Aorta (tissue), 5 donors: ENCODE data around the gene PML. TPM values are rescaled to one million over a fixed set of nuclear protein-coding genes. Genes with fewer than 3 reads are reported as not detected.
A peak's percentile ranks its signal among the peaks of the same experiment; 100 is the strongest.

ENCODE experiments used
- ATAC-seq: fragments of 200-7000 bp; cut with Tn5 transposase; one replicate; pipeline ENCODE4 v1.9.1; 2022; ENCODE audit warnings: moderate library complexity; ENCODE audit not compliant: low FRiP score
- DNase-seq, 2 donors: peaks; one replicate each; pipeline ENCODE4 v3.0.0-alpha.2; 2020
- H3K27ac ChIP-seq, 2 donors: one replicate each; pipeline ENCODE4 v1.5.1; 2013; ENCODE audit warnings: low read length in 2 of 2, mild to moderate bottlenecking in 2 of 2, moderate library complexity in 2 of 2, control low read depth in 1 of 2, inconsistent platforms in 1 of 2, low read depth in 1 of 2
- H3K27me3 ChIP-seq, 2 donors: one replicate each; pipeline ENCODE4 v1.6.1; 2013; ENCODE audit warnings: control low read depth in 1 of 2, low read length in 1 of 2, mild to moderate bottlenecking in 1 of 2, moderate library complexity in 1 of 2; ENCODE audit not compliant: insufficient read depth in 2 of 2, control insufficient read depth in 1 of 2
- H3K36me3 ChIP-seq, 2 donors: one replicate each; pipeline ENCODE4 v1.6.1; 2013; ENCODE audit warnings: control low read depth in 1 of 2, low read length in 1 of 2, mild to moderate bottlenecking in 1 of 2; ENCODE audit not compliant: insufficient read depth in 2 of 2, control insufficient read depth in 1 of 2
- H3K4me1 ChIP-seq, 2 donors: one replicate each; pipeline ENCODE4 v1.6.1; 2013; ENCODE audit warnings: low read length in 2 of 2, control low read depth in 1 of 2, mild to moderate bottlenecking in 1 of 2, moderate library complexity in 1 of 2; ENCODE audit not compliant: insufficient read depth in 2 of 2, control insufficient read depth in 1 of 2
- H3K4me3 ChIP-seq, 2 donors: one replicate each; pipeline ENCODE4 v1.5.1; 2013; ENCODE audit warnings: low read length in 2 of 2, control low read depth in 1 of 2, mild to moderate bottlenecking in 1 of 2
- H3K9me3 ChIP-seq: one replicate; pipeline ENCODE4 v1.6.1; 2013; ENCODE audit warnings: mild to moderate bottlenecking, low read length; ENCODE audit not compliant: control insufficient read depth
- WGBS, 2 donors: extraction: QIAGEN DNeasy Blood & Tissue Kit; methylation state at CpG; one replicate each; pipeline ENCODE4 v1.1.7; 2013; 5-methylcytosine and 5-hydroxymethylcytosine counted together
- intact Hi-C, 2 donors: fragments of 100-400 bp; cut with DNase I; formaldehyde crosslinking; loops; one replicate each; pipeline versions ENCODE4 v1.14.2 to v1.15.0; 2022
- polyA plus RNA-seq, 2 donors: library from polyadenylated mRNA; stranded (reverse); fragments of 200-250 nt; gene quantifications; one replicate each; pipeline ENCODE4 v1.2.3, GENCODE V29; 2013
- total RNA-seq, 2 donors: library from RNA; stranded (reverse); fragmentation: NEBNext Ultra II Directional; extraction: Animal tissue kit (Norgen Biotek cat#: 25700); gene quantifications; one replicate each; pipeline ENCODE4 v1.2.1, GENCODE V29; 2021
- donor health status: healthy with polysubstance abuse.
- donor health status: Bipolar disorder and iron deficiency.
- donor health status: DM: no; HTN: no; CAD: no.
- donor health status: DM: no; HTN: no; CAD: no.
- donor health status: DM: yes; HTN: yes; CAD: no.

PML gene
- total and polyA plus RNA-seq, 4 donors, result 8.6 to 91.9 (median 59.1) TPM

DNA sequence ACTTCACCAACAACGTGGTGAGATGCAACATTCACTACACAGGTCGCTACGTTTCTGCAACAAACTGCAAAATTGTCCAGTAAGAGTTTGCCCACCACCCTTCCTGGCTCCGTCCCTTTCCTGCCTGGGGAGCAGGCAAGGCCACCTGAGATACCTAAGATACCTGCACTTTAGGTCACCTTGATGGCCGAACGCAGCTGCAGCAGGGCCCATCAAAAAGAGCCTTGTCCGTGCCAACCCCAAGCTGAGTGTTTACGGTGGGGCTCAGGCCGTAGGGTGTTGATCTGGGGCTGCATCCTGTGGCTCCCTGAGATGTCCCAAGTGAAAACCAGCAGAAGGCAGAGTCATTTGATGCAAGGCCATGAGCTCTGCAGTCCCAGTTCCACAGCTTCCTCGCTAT is 45.0 kb upstream of the PML start:
- Histone ChIP-seq H3K4me1 (no peaks in the 10 kb centered on the region), H3K27ac (no peak overlapping the region), H3K4me3 (no peak overlapping the region), H3K27me3 (no peaks in the 10 kb centered on the region), H3K36me3 (peaks cover 2 to 8% of the 10 kb centered on the region in 2 donors), H3K9me3 (no peaks in the 10 kb centered on the region)
- ATAC-seq (no peak), DNase-seq (peak; percentile 41 to 43)
- intact Hi-C loops, result loop anchor here in 1 of 2 donors (2.0 kb wide), 1 partner anchor 15 kb away; no protein-coding TSS in a partner anchor
- WGBS, 2 donors, result 84 to 86% methylated on average over 10 of the region's 10 CpGs

DNA sequence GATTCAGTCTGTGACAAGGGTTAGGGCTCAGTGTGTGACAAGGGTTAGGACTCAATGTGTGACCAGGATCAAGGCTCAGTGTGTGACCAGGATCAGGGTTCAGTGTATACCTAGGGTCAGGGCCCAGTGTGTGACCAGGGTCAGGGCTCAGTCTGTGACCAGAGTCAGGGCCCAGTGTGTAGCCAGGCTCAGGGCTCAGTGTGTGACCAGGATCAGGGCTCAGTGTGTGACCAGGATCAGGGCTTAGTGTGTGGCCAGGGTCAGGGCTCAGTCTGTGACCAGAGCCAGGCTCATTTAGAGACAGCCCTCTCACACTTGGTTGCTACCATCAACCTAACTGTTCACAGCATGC is 44.1 kb upstream of the PML start:
- intact Hi-C loops, result no loop called here
- no peaks in the 10 kb centered on the region for H3K27me3 ChIP-seq
- H3K4me3 ChIP-seq, result no peak overlapping the region
- peak overlapping the region in 1 of 2 donors; percentile 38 for H3K27ac ChIP-seq
- DNase-seq (peak; percentile 43 to 67), ATAC-seq (no peak)
- peaks cover 2 to 8% of the 10 kb centered on the region in 2 donors for H3K36me3 ChIP-seq
- H3K9me3 ChIP-seq, result no peaks in the 10 kb centered on the region
- H3K4me1 ChIP-seq, result no peaks in the 10 kb centered on the region

DNA sequence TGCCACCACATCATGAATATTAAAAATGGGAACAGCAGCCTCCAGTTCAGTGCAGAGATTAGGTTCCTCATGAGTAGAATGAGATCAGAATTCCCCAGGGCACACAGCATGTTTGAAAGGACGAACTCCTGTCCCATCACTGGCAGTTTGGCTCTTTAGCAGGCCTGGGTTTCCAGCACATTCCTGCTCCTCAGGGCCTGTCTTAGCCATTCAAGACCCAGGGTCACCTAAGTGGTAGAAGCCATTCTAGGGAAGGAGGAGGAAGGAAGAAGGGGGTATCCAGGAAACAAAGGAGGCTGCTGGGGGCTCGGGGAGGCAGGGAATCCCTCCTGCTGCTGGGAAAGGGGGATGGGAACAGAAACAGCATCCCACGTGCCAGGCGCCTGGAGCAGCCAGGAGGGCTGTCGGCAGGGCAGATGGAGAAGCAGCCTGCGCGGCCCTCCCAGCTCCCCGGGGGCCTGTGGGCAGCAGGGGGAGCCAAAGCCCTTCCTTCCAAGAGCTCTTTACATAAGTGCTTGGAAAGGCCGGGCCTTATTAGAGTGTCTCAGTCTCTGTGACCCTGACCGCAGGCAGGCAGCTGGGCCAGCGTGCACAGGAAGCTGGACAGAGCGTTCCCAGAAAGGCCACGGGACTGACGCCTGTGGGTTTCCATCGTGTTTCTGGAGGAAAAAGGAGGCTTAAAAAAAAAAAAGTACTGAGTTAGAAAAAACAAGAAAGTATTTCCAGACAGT is 43.5 kb upstream of the PML start:
- ATAC-seq (peak; percentile 96), DNase-seq (peak; percentile 97 to 98)
- no peaks in the 10 kb centered on the region for H3K4me1 ChIP-seq
- H3K27me3 ChIP-seq, result no peaks in the 10 kb centered on the region
- peaks cover 2 to 8% of the 10 kb centered on the region in 2 donors for H3K36me3 ChIP-seq
- H3K4me3 ChIP-seq, result no peak overlapping the region
- intact Hi-C loops, result no loop called here
- 1 to 2% methylated on average over 15 of the region's 15 CpGs for WGBS, 2 donors
- no peaks in the 10 kb centered on the region for H3K9me3 ChIP-seq
- peak overlapping the region in 1 of 2 donors; percentile 38 for H3K27ac ChIP-seq

DNA sequence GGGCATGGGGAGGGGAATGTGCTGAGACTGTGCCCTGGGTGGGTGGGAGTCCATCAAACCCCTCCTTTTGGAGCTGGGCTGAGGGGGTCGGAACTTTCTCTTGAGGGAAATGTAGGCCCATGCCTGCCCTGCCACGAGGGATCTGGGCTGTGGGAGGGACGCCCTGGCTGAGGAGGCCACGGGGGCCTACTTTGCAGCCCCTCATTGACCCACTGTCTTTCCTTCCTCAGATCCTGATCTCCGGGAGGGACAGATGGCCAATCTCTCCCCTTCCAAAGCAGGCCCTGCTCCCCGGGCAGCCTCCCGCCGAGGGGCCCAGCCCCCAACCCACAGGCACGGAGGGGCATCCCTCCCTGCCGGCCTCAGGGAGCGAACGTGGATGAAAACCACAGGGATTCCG is 42.9 kb upstream of the PML start:
- Histone ChIP-seq H3K4me3 (no peak overlapping the region), H3K9me3 (no peaks in the 10 kb centered on the region), H3K27me3 (no peaks in the 10 kb centered on the region), H3K27ac (peak overlapping the region; percentile 94 to 96), H3K4me1 (no peaks in the 10 kb centered on the region), H3K36me3 (peaks cover 2 to 8% of the 10 kb centered on the region in 2 donors)
- peak; percentile 58 to 74 for DNase-seq
- ATAC-seq, result no peak
- intact Hi-C loops, result no loop called here
- WGBS, 2 donors, result 23 to 30% methylated on average over 13 of the region's 13 CpGs

DNA sequence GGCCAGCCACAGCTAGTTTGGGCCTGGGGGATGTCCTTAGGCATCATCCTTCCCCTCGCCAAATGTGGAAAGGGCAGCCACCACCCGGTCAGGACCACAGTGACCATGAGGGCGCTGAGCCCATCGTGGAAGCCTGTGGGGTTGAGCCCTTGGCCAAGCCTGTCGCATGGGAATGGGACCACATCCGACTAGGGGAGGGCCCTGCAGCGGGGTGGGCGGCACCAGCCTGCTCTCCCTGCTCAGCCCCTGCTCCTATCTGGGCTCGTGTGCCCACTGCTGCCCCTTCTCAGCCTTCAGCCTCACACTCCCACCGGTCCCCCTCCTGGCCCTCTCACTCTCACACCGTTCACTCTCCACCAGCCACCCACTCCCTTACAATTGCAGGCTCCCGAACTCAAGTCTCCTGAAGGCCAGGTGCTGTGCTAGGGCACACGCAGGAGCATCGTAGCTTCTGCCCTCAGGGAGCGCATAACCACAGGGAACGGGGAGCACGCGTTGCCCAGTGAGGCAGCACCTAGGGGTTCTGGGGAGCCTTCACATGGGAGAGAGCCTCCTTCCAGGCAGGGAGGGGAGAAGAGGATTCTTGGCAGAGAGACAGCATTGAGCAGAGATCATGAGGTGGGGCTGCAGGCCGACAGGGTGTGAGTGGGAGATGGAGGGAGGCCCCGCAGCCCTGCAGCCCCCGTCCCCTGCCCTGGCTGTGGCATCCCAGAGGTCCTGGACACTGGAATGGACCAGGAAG is 42.2 kb upstream of the PML start:
- peak overlapping the region; percentile 94 to 96 for H3K27ac ChIP-seq
- H3K9me3 ChIP-seq, result no peaks in the 10 kb centered on the region
- peaks cover 2 to 6% of the 10 kb centered on the region in 2 donors for H3K36me3 ChIP-seq
- intact Hi-C loops, result no loop called here
- 71 to 74% methylated on average over 19 to 21 of the region's 21 CpGs for WGBS, 2 donors
- DNase-seq, result peak; percentile 60 to 77
- no peak overlapping the region for H3K4me3 ChIP-seq
- H3K4me1 ChIP-seq, result no peaks in the 10 kb centered on the region
- ATAC-seq, result no peak
- H3K27me3 ChIP-seq, result no peaks in the 10 kb centered on the region

DNA sequence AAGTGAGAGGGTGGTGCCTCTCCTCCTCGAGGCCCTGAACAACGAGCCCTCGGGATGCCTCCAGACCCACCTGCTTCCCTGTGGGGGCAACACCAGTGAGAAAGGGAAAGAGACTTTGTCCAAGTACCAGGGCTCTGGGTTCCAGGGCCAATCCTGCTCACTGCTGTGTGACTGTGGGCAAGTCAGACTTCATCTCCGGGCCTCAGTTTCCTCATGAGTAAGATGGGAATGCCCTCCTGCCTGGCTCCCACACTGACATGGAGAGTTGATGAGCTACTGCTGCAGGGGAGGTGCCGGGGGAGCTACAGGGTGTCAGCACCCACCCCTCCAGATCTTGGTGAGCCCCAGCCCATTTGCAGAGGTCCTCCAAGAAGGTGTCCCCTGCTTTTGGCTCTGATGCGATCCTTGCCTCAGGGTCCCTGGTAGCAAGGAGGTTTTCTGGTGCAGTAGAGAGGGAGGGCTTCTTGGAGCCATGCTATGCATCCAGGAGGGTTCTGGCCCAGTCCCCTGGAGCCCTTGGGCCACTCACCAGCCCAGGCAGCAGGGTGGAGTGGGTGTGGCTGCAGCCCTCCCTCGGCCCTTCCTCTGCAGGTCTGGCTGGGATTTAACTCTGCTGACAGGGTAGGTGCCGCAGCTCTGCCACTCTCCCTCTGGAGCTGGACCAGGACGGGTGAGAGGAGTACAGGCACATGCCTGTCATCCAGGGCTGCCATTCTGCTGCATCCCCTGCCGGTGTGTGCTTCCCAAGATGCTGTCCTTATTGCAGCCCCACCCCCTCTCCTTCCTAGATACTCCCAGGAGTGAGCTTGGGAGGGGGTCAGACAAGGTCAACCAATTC is 41.4 kb upstream of the PML start:
- Histone ChIP-seq H3K4me1 (no peaks in the 10 kb centered on the region), H3K9me3 (no peaks in the 10 kb centered on the region), H3K36me3 (peaks cover 1 to 3% of the 10 kb centered on the region in 2 donors), H3K4me3 (no peak overlapping the region), H3K27ac (peak overlapping the region in 1 of 2 donors; percentile 96), H3K27me3 (no peaks in the 10 kb centered on the region)
- DNase-seq (peak; percentile 41 to 68), ATAC-seq (no peak)
- intact Hi-C loops, result no loop called here
- WGBS, 2 donors, result 63 to 68% methylated on average over 10 of the region's 10 CpGs

DNA sequence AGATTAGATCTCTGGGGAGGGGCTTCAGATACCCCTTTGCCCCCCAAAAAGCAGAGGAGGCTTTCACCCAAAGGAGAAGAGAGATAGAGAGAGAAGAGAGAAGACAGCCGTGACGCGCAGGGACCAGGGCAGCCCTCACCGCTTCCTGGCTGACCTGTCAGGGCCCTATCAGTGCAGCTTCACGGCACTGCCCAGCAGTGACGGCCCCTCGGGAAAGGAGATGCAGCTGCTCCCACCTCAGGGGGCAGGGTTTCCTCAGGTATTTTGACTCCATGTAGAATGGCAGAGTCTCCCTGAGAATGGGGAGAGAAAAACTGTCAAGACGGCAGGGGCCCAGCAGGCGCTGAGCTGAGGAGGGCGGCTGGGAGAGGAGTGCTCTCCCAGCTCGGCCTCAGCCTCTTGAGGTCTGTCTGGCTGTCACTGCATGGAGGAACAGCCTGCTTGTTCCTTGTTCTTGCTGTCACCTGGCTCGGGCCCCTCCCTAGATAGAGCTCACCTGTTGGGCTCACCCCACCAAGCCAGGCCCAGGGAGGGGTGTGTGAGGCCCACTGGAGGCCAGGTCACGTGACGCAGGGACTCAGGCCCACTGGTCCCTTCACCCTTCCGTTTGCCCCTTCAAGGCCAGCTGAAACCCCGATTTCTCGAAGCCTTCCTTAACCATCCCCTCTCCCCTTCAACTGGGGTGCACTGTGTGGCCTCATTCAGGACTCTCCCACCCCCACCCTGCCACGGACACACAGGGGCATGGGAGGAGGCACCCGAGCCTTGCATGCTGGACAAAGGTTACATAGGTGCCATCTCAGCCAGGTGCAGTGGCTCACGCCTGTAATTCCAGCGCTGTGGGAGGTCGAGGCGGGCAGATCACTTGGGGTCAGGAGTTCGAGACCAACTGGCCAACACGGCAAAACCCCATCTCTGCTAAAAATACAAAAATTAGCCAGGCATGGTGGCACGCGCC is 40.0 kb upstream of the PML start:
- H3K27me3 ChIP-seq, result no peaks in the 10 kb centered on the region
- DNase-seq (peak; percentile 51 to 71), ATAC-seq (no peak)
- no peak overlapping the region for H3K4me3 ChIP-seq
- intact Hi-C loops, result no loop called here
- H3K27ac ChIP-seq, result peak overlapping the region in 1 of 2 donors; percentile 96
- 79 to 83% methylated on average over 25 to 27 of the region's 27 CpGs for WGBS, 2 donors
- H3K4me1 ChIP-seq, result no peaks in the 10 kb centered on the region
- H3K9me3 ChIP-seq, result no peaks in the 10 kb centered on the region
- no peaks in the 10 kb centered on the region for H3K36me3 ChIP-seq

DNA sequence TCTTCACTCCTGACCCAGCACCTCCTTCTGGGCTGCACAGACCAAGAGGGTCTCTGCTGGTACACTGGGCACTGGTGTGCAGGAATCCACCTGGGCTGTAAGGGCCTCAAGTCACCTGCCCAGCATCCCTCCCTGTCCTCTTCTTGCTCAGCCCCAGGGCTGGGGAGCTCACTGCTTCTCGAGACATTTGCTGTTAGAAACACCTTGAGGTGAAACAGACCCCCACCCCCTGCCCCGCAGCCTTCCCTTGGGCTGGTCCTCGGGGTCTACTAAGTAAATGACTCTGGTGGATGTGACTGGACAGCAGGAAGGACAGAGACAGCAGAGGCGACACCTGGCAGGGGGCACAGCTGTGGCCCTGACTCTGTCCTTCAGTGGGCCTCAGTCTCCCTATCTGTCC is 39.2 kb upstream of the PML start:
- ATAC-seq, result no peak
- no peaks in the 10 kb centered on the region for H3K36me3 ChIP-seq
- no peak overlapping the region for H3K4me3 ChIP-seq
- H3K27ac ChIP-seq, result no peak overlapping the region
- no peaks in the 10 kb centered on the region for H3K9me3 ChIP-seq
- no peaks in the 10 kb centered on the region for H3K27me3 ChIP-seq
- no peaks in the 10 kb centered on the region for H3K4me1 ChIP-seq
- WGBS, 2 donors, result 87% methylated on average over 4 of the region's 4 CpGs
- DNase-seq, result peak; percentile 33 to 55
- intact Hi-C loops, result no loop called here
